Retinal pigment epithelial cell (primary cell): ENCODE results near the gene KISS1.

Experiments
- DNase-seq: peaks from one replicate; pipeline ENCODE4 v3.0.0-alpha.2; 2010; ENCODE audit warnings: low read depth
- H3K4me3 ChIP-seq: 2 replicates; pipeline ENCODE4 v1.5.1; 2011; ENCODE audit warnings: mild to moderate bottlenecking, low read length, control low read depth, moderate library complexity
- CTCF ChIP-seq: conservative IDR thresholded peaks from 2 replicates; pipeline ENCODE4 v1.5.1; 2011; ENCODE audit warnings: low read depth, low read length, control low read depth, inconsistent platforms

The KISS1 gene

GRCh38 chr1:204192589-204193352 lies 3.5 kb downstream of the KISS1 start:
- no peak for TF ChIP-seq CTCF

GRCh38 chr1:204192046-204192445 lies 4.2 kb downstream of the KISS1 start:
- no peak overlapping the region for H3K4me3 ChIP-seq
- TF ChIP-seq CTCF = no peak
- DNase-seq = no peak

More at GRCh38 chr1:204192589-204193352, 3.5 kb downstream of the KISS1 start:
- DNase-seq = no peak
- H3K4me3 ChIP-seq = no peak overlapping the region

- DNase-seq = no peak
- TF ChIP-seq CTCF = no peak
- no peak overlapping the region for H3K4me3 ChIP-seq
These were observed 4.8 kb downstream of the KISS1 start for GRCh38 chr1:204191456-204191855.

- no peak overlapping the region for H3K4me3 ChIP-seq
- TF ChIP-seq CTCF = no peak
- DNase-seq = no peak
These were observed 5.8 kb downstream of the KISS1 start for GRCh38 chr1:204190212-204191211.

- TF ChIP-seq CTCF = no peak
- H3K4me3 ChIP-seq = no peak overlapping the region
- DNase-seq = no peak
These were observed 7.2 kb downstream of the KISS1 start for GRCh38 chr1:204188959-204189639.

GRCh38 chr1:204186597-204186996 lies 9.7 kb downstream of the KISS1 start:
- H3K4me3 ChIP-seq = no peak overlapping the region
- DNase-seq = no peak
- no peak for TF ChIP-seq CTCF
